GM19463 (cell line): ENCODE data around the gene EPG5.

Experiments used
- ATAC-seq: cut with Tn5 transposase; IDR thresholded peaks from one replicate; pipeline ENCODE4 v1.9.1; 2021; ENCODE audit warnings: mild to moderate bottlenecking, moderate library complexity; ENCODE audit not compliant: unreplicated experiment

EPG5 gene

GRCh38 chr18:45920367-45920766 is 46.8 kb downstream of the EPG5 start:
- ATAC-seq, result no peak

GRCh38 chr18:45916302-45916701 is 50.8 kb downstream of the EPG5 start:
- no peak for ATAC-seq

- ATAC-seq, result no peak
Measured at GRCh38 chr18:45913276-45913675, 53.9 kb downstream of the EPG5 start.

- peak; percentile 76 for ATAC-seq
Measured at GRCh38 chr18:45910405-45911023, 56.6 kb downstream of the EPG5 start.

- ATAC-seq, result no peak
Measured at GRCh38 chr18:45901654-45902210, 65.4 kb downstream of the EPG5 start.

- no peak for ATAC-seq
Measured at GRCh38 chr18:45900623-45901022, 66.5 kb downstream of the EPG5 start.

GRCh38 chr18:45896991-45897390 is 70.1 kb downstream of the EPG5 start:
- ATAC-seq, result no peak

GRCh38 chr18:45896452-45896851 is 70.7 kb downstream of the EPG5 start:
- ATAC-seq, result no peak

GRCh38 chr18:45895339-45895738 is 71.8 kb downstream of the EPG5 start:
- no peak for ATAC-seq

- no peak for ATAC-seq
Measured at GRCh38 chr18:45894818-45895217, 72.3 kb downstream of the EPG5 start.

- no peak for ATAC-seq
Measured at GRCh38 chr18:45891806-45892205, 75.3 kb downstream of the EPG5 start.

GRCh38 chr18:45890606-45891005 is 76.5 kb downstream of the EPG5 start:
- no peak for ATAC-seq

GRCh38 chr18:45889419-45890064 is 77.6 kb downstream of the EPG5 start:
- no peak for ATAC-seq

- no peak for ATAC-seq
Measured at GRCh38 chr18:45887585-45887984, 79.5 kb downstream of the EPG5 start.

GRCh38 chr18:45880876-45881558 is 86.1 kb downstream of the EPG5 start:
- ATAC-seq, result no peak

GRCh38 chr18:45879681-45880655 is 87.2 kb downstream of the EPG5 start:
- peak; percentile 88 for ATAC-seq

GRCh38 chr18:45877403-45877802 is 89.7 kb downstream of the EPG5 start:
- ATAC-seq, result no peak

GRCh38 chr18:45876161-45876560 is 91.0 kb downstream of the EPG5 start:
- ATAC-seq, result no peak

- ATAC-seq, result peak; percentile 84
Measured at GRCh38 chr18:45874491-45875184, 92.5 kb downstream of the EPG5 start.

- no peak for ATAC-seq
Measured at GRCh38 chr18:45871431-45872084, 95.6 kb downstream of the EPG5 start.
